H1 (cell line): ENCODE measurements around the gene CSAD. TPM values are rescaled to one million over a fixed set of nuclear protein-coding genes. Genes with fewer than 3 reads are reported as not detected.
A peak's percentile ranks its signal among the peaks of the same experiment; 100 is the strongest.

Experiments used
- CHD7 ChIP-seq: fragments of 300-600 bp; sonication (generic); IDR thresholded peaks from 2 replicates; pipeline ENCODE4 v1.7.1; 2012; ENCODE audit warnings: low read length, moderate library complexity, mild to moderate bottlenecking, inconsistent platforms; ENCODE audit not compliant: insufficient replicate concordance
- JUND ChIP-seq: IDR thresholded peaks from 2 replicates; pipeline ENCODE4 v1.6.1; 2011; ENCODE audit warnings: mild to moderate bottlenecking, improper control_type of control experiment, low read length
- KDM5A ChIP-seq: fragments of 200-600 bp; IDR thresholded peaks from 2 replicates; pipeline ENCODE4 v1.7.1; 2012; ENCODE audit warnings: mild to moderate bottlenecking, low read length, inconsistent platforms, mixed read lengths
- RBBP5 ChIP-seq: IDR thresholded peaks from 2 replicates; pipeline ENCODE4 v1.7.1; 2012; ENCODE audit warnings: low read depth, mild to moderate bottlenecking, inconsistent platforms, low read length, moderate library complexity, borderline replicate concordance
- RFX5 ChIP-seq: IDR thresholded peaks from 2 replicates; pipeline ENCODE4 v1.6.1; 2011; ENCODE audit warnings: low read depth, low read length, improper control_type of control experiment, borderline replicate concordance
- RNF2 ChIP-seq: fragments of 200-900, 300-1000 bp; sonication (generic); IDR thresholded peaks from 2 replicates; pipeline ENCODE4 v1.7.1; 2016; ENCODE audit warnings: borderline replicate concordance, low read depth, mild to moderate bottlenecking, antibody characterized with exemption, low read length; ENCODE audit not compliant: poor library complexity, severe bottlenecking; ENCODE audit errors: missing control alignments
- SAP30 ChIP-seq: fragments of 300-600 bp; sonication (generic); IDR thresholded peaks from 2 replicates; pipeline ENCODE4 v1.7.1; 2012; ENCODE audit warnings: low read length, moderate library complexity, mild to moderate bottlenecking, inconsistent platforms; ENCODE audit not compliant: insufficient read depth, insufficient replicate concordance
- SIRT6 ChIP-seq: IDR thresholded peaks from one replicate; pipeline ENCODE4 v1.7.1; 2012; ENCODE audit warnings: low read length, inconsistent platforms
- SP1 ChIP-seq: IDR thresholded peaks from 2 replicates; pipeline ENCODE4 v1.6.1; 2011; ENCODE audit warnings: low read depth, low read length
- SP2 ChIP-seq: IDR thresholded peaks from 2 replicates; pipeline ENCODE4 v1.6.1; 2012; ENCODE audit warnings: mild to moderate bottlenecking, low read length, inconsistent platforms
- ZNF274 ChIP-seq: IDR thresholded peaks from 2 replicates; pipeline ENCODE4 v1.7.0; 2012; ENCODE audit warnings: low read length, borderline replicate concordance; ENCODE audit errors: extremely low read depth
- polyA plus RNA-seq, 7 experiments: library from polyadenylated mRNA; depleted of rRNA in 3 of 7; stranded (reverse) in 5 of 7; unstranded in 2 of 7; fragments of >200 nt in 5 of 7; fragments of 200-250 nt in 2 of 7; gene quantifications; 1 replicate in 5 of 7; 2 replicates in 1 of 7; 4 replicates in 1 of 7; pipeline versions ENCODE4 v1.2.1 to v1.2.3, GENCODE V29; 2011 to 2013; ENCODE audit warnings: missing spikeins in 2 of 7, mixed read lengths in 2 of 7
- total RNA-seq: library from RNA; stranded (reverse); fragmentation: NEBNext Ultra II Directional; extraction: Animal tissue kit (Norgen Biotek cat#: 25700); gene quantifications from 2 replicates; pipeline ENCODE4 v1.2.1, GENCODE V29; 2021

Gene CSAD
- total and polyA plus RNA-seq, 2 of the 8 experiments (the other 6 are each of a cell fraction or from before 2014, with no cell fraction given), result 8.8 to 11.3 TPM

DNA sequence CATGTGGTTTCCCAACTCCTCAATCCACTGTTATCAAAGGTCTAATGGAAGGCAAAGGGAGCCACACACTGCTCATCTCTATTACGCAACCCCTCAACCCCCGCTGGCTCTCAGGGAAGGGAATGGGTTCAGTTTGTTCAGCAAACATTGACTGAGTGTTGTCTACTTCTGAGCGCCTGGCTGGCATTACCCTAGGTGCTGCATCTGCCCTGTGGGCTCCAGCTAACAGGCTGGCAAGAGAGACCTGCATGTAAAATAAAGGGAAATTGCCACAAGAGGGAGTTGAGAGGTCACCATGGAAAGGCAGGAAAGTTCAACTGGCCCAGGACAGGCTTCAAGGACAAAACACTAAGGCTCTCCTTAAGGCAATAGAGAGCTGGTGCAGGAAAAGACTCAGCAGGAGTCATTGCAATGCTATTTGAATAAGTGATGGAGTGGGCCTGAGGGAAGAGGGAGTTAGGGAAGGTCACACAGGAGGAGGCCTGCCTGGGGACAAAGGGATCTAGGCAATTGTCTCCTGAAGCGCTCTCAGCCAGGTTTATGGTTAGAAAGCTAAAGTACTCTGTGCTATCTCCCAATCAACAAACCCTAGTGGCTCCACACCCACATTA, 5.7 kb downstream of the CSAD start (continued):
- TF ChIP-seq CHD7 (peak; percentile 43), RNF2 (no peak), JUND (no peak), KDM5A (no peak), ZNF274 (no peak), RFX5 (no peak), RBBP5 (no peak), SP2 (no peak), SIRT6 (no peak), SAP30 (no peak), SP1 (0 out of 2 replicates have a peak, but pooled peaks have one; percentile 20)
